H9 (cell line): ENCODE measurements around the gene HSPB8. TPM values are rescaled to one million over a fixed set of nuclear protein-coding genes. Genes with fewer than 3 reads are reported as not detected.

Experiments used
- DNase-seq: peaks from one replicate; pipeline ENCODE4 v3.0.0-alpha.2; 2017
- H2AFZ ChIP-seq: one replicate; pipeline ENCODE4 v1.6.1; 2013; ENCODE audit warnings: mild to moderate bottlenecking, low read length, control low read depth, moderate library complexity
- H2AK5ac ChIP-seq: 2 replicates; pipeline ENCODE4 v1.6.1; 2013; ENCODE audit warnings: low read length, control low read depth, mixed read lengths; ENCODE audit not compliant: insufficient read length
- H2BK120ac ChIP-seq: one replicate; pipeline ENCODE4 v1.6.1; 2013; ENCODE audit warnings: low read depth, mild to moderate bottlenecking, low read length, control low read depth, inconsistent platforms; ENCODE audit not compliant: poor library complexity, severe bottlenecking
- H2BK12ac ChIP-seq: 2 replicates; pipeline ENCODE4 v1.6.1; 2013; ENCODE audit warnings: low read length, control low read depth, mixed read lengths, low read depth; ENCODE audit not compliant: insufficient read length
- H2BK15ac ChIP-seq: 2 replicates; pipeline ENCODE4 v1.6.1; 2013; ENCODE audit warnings: low read depth, low read length, control low read depth
- H2BK20ac ChIP-seq: one replicate; pipeline ENCODE4 v1.6.1; 2013; ENCODE audit warnings: low read depth, mild to moderate bottlenecking, low read length, control low read depth, inconsistent platforms; ENCODE audit not compliant: poor library complexity, severe bottlenecking
- H2BK5ac ChIP-seq: 2 replicates; pipeline ENCODE4 v1.6.1; 2013; ENCODE audit warnings: low read length, control low read depth, mixed read lengths; ENCODE audit not compliant: insufficient read length
- H3K14ac ChIP-seq: 2 replicates; pipeline ENCODE4 v1.6.1; 2013; ENCODE audit warnings: low read length, control low read depth; ENCODE audit not compliant: insufficient read depth
- H3K18ac ChIP-seq: 2 replicates; pipeline ENCODE4 v1.6.1; 2013; ENCODE audit warnings: low read depth, mild to moderate bottlenecking, mixed read lengths, low read length, control low read depth; ENCODE audit not compliant: insufficient read length
- H3K23ac ChIP-seq: 2 replicates; pipeline ENCODE4 v1.6.1; 2013; ENCODE audit warnings: low read length, control low read depth, mixed read lengths, low read depth; ENCODE audit not compliant: insufficient read length
- H3K23me2 ChIP-seq: 2 replicates; pipeline ENCODE4 v1.6.1; 2013; ENCODE audit warnings: low read depth, mild to moderate bottlenecking, mixed read lengths, low read length, control low read depth; ENCODE audit not compliant: insufficient read length, poor library complexity, severe bottlenecking
- H3K27ac ChIP-seq: 2 replicates; pipeline ENCODE4 v1.5.1; 2013; ENCODE audit warnings: low read length, control low read depth, mixed read lengths, low read depth; ENCODE audit not compliant: insufficient read length
- H3K27me3 ChIP-seq: 2 replicates; pipeline ENCODE4 v1.6.1; 2013; ENCODE audit warnings: low read length, control low read depth, inconsistent platforms; ENCODE audit not compliant: insufficient read depth
- H3K4ac ChIP-seq: 2 replicates; pipeline ENCODE4 v1.6.1; 2013; ENCODE audit warnings: low read depth, mild to moderate bottlenecking, control low read depth, inconsistent platforms, low read length, moderate library complexity
- H3K4me1 ChIP-seq: 2 replicates; pipeline ENCODE4 v1.6.1; 2013; ENCODE audit warnings: low read length, control low read depth, inconsistent platforms; ENCODE audit not compliant: insufficient read depth
- H3K4me2 ChIP-seq: 2 replicates; pipeline ENCODE4 v1.6.1; 2013; ENCODE audit warnings: low read length, control low read depth, mixed read lengths; ENCODE audit not compliant: insufficient read length, insufficient read depth
- H3K56ac ChIP-seq: 2 replicates; pipeline ENCODE4 v1.6.1; 2013; ENCODE audit warnings: low read depth, mild to moderate bottlenecking, mixed read lengths, low read length, control low read depth; ENCODE audit not compliant: insufficient read length
- H3K79me1 ChIP-seq: 2 replicates; pipeline ENCODE4 v1.6.1; 2013; ENCODE audit warnings: low read depth, mild to moderate bottlenecking, moderate library complexity, low read length, control low read depth, inconsistent platforms; ENCODE audit not compliant: insufficient read depth, poor library complexity, severe bottlenecking
- H3K79me2 ChIP-seq: 2 replicates; pipeline ENCODE4 v1.6.1; 2013; ENCODE audit warnings: low read length, control low read depth, inconsistent platforms; ENCODE audit not compliant: insufficient read depth
- H3K9ac ChIP-seq: 2 replicates; pipeline ENCODE4 v1.6.1; 2013; ENCODE audit warnings: low read length, control low read depth, mixed read lengths; ENCODE audit not compliant: insufficient read length; ENCODE audit errors: extremely low read depth
- H3K9me3 ChIP-seq: one replicate; pipeline ENCODE4 v1.6.1; 2013; ENCODE audit warnings: low read depth, low read length, inconsistent platforms; ENCODE audit not compliant: control insufficient read depth
- H3T11ph ChIP-seq: one replicate; pipeline ENCODE4 v1.6.1; 2013; ENCODE audit warnings: mild to moderate bottlenecking, low read length, control low read depth, inconsistent platforms
- H4K20me1 ChIP-seq: one replicate; pipeline ENCODE4 v1.6.1; 2013; ENCODE audit not compliant: control insufficient read depth, insufficient read length, insufficient read depth
- H4K5ac ChIP-seq: 2 replicates; pipeline ENCODE4 v1.6.1; 2013; ENCODE audit warnings: low read depth, mild to moderate bottlenecking, mixed read lengths, low read length, control low read depth; ENCODE audit not compliant: insufficient read length
- H4K8ac ChIP-seq: replicated peaks from 2 replicates; pipeline ENCODE4 v1.6.1; 2013; ENCODE audit warnings: low read length, control low read depth, mixed read lengths, low read depth; ENCODE audit not compliant: insufficient read length
- H4K91ac ChIP-seq: 2 replicates; pipeline ENCODE4 v1.6.1; 2013; ENCODE audit warnings: low read depth, mild to moderate bottlenecking, moderate library complexity, mixed read lengths, low read length, control low read depth; ENCODE audit not compliant: insufficient read length
- H3K27ac Mint-ChIP-seq, 3 experiments: 2 replicates in 2 of 3; 3 replicates in 1 of 3; pipeline ENCODE4 v1.8.0; 2020 to 2021; ENCODE audit warnings: mixed read lengths in 3 of 3, mild to moderate bottlenecking in 1 of 3, moderate library complexity in 1 of 3
- H3K27me3 Mint-ChIP-seq: 2 replicates; pipeline ENCODE4 v1.8.0; 2021; ENCODE audit warnings: low read depth, mild to moderate bottlenecking, moderate library complexity, mixed read lengths
- H3K36me3 Mint-ChIP-seq, 3 experiments: 2 replicates in 2 of 3; 3 replicates in 1 of 3; pipeline ENCODE4 v1.8.0; 2020 to 2021; ENCODE audit warnings: low read depth in 3 of 3, mixed read lengths in 3 of 3; ENCODE audit not compliant: insufficient read depth in 1 of 3
- H3K4me1 Mint-ChIP-seq, 2 experiments: 2 replicates each; pipeline ENCODE4 v1.8.0; 2020; ENCODE audit warnings: mixed read lengths in 2 of 2
- H3K4me3 Mint-ChIP-seq, 2 experiments: 2 replicates in 1 of 2; 3 replicates in 1 of 2; pipeline ENCODE4 v1.8.0; 2020 to 2021; ENCODE audit warnings: mild to moderate bottlenecking in 2 of 2, mixed read lengths in 2 of 2, moderate library complexity in 1 of 2
- H3K9me3 Mint-ChIP-seq, 2 experiments: 2 replicates in 1 of 2; 3 replicates in 1 of 2; pipeline ENCODE4 v1.8.0; 2020; ENCODE audit warnings: mild to moderate bottlenecking in 2 of 2, mixed read lengths in 2 of 2, moderate library complexity in 1 of 2
- CTCF ChIP-seq: fragments of 200-600 bp; sonication (generic); conservative IDR thresholded peaks from 3 replicates; pipeline ENCODE4 v1.8.0; 2021; ENCODE audit warnings: antibody characterized with exemption, mild to moderate bottlenecking
- WGBS: extraction: QIAGEN DNeasy Blood & Tissue Kit; methylation state at CpG from one replicate; pipeline ENCODE4 v1.1.7; 2013; ENCODE audit warnings: missing lambda C conversion rate, low lambda C conversion rate, mixed read lengths; ENCODE audit not compliant: insufficient read length; ENCODE audit errors: extremely low coverage; 5-methylcytosine and 5-hydroxymethylcytosine counted together
- total RNA-seq: library from RNA; stranded (reverse); gene quantifications from 2 replicates; pipeline ENCODE4 v1.2.1, GENCODE V29; 2021

HSPB8 gene
- total RNA-seq, 1 experiment from 2014 or later: 3.0 TPM

DNA sequence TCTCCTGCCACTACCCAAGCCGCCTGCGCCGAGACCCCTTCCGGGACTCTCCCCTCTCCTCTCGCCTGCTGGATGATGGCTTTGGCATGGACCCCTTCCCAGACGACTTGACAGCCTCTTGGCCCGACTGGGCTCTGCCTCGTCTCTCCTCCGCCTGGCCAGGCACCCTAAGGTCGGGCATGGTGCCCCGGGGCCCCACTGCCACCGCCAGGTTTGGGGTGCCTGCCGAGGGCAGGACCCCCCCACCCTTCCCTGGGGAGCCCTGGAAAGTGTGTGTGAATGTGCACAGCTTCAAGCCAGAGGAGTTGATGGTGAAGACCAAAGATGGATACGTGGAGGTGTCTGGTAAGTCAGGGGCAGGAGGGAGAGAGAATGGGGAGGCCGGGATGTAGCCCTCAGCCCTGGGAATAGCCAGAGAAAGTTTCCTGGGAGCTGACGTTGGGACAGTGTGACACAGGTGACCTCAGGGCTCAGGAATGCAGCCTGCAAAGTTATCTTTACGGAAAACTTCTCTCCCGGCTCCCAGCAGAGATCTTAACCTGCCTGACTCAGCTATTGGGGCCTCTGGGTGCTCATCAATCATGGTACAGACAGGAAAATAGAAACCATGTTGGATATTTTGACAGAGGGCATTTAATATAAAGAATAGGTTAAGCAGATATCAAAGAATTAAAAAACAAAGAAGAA is 747 bp downstream of the HSPB8 start:
- Histone ChIP-seq H2BK5ac (no peak overlapping the region), H3K9ac (no peak overlapping the region), H4K20me1 (no peaks in the 10 kb centered on the region), H3K4me2 (peak overlapping the region; percentile 52), H3T11ph (no peak overlapping the region), H2BK15ac (no peak overlapping the region), H2AK5ac (no peak overlapping the region), H4K91ac (no peak overlapping the region), H3K18ac (peak overlapping the region; percentile 46), H3K79me2 (no peaks in the 10 kb centered on the region), H4K5ac (no peak overlapping the region), H3K23me2 (peaks cover 6% of the 10 kb centered on the region), H3K14ac (peak overlapping the region; percentile 50; the same call in 1 of the 2 replicates), H4K8ac (no peak overlapping the region), H3K4ac (no peak overlapping the region), H2BK120ac (no peak overlapping the region), H3K4me1 (peaks cover 3% of the 10 kb centered on the region; the same call in 1 of the 2 replicates), H3K56ac (no peak overlapping the region), H3K27ac (no peak overlapping the region), H3K9me3 (no peaks in the 10 kb centered on the region), H2AFZ (no peak overlapping the region), H3K79me1 (no peaks in the 10 kb centered on the region), H2BK20ac (no peak overlapping the region), H2BK12ac (peak overlapping the region; percentile 43), H3K27me3 (no peaks in the 10 kb centered on the region), H3K23ac (no peak overlapping the region)
- TF ChIP-seq CTCF: no peak
- no peaks in the 10 kb centered on the region for H3K9me3 Mint-ChIP-seq
- H3K4me1 Mint-ChIP-seq: peaks cover 49 to 59% of the 10 kb centered on the region in 2 experiments
- peak overlapping the region in 2 of 3 experiments; percentile 78 to 90; a peak in 4 of 7 replicates for H3K27ac Mint-ChIP-seq
- no peaks in the 10 kb centered on the region for H3K36me3 Mint-ChIP-seq
- no CpG with 5 or more reads among the region's 18 CpGs for WGBS
- peak; percentile 80 for DNase-seq
- H3K4me3 Mint-ChIP-seq: peak overlapping the region; percentile 24 to 70
- peaks cover 5% of the 10 kb centered on the region for H3K27me3 Mint-ChIP-seq
